Measurements from ENCODE around the gene GLI1.

GLI1 gene

GRCh38 chr12:57415088-57415487 lies 44.5 kb upstream of the GLI1 start:
- no peak for ATAC-seq
- no peak for TF ChIP-seq TOX (CRISPR knock-in tag; IDR thresholded peaks at IDR 0.05; ENCODE audit: borderline replicate concordance)
- TF ChIP-seq PATZ1 (CRISPR knock-in tag; IDR thresholded peaks at IDR 0.05; ENCODE audit: borderline replicate concordance), result no peak
- no peak for TF ChIP-seq ARNTL (CRISPR knock-in tag; IDR thresholded peaks at IDR 0.05; ENCODE audit: borderline replicate concordance, low read depth)
- no peak for TF ChIP-seq POU6F1 (CRISPR knock-in tag; IDR thresholded peaks at IDR 0.05; ENCODE audit: borderline replicate concordance, low read depth)
- no peak for TF ChIP-seq TSHZ2 (CRISPR knock-in tag; IDR thresholded peaks at IDR 0.05)
- no peak for TF ChIP-seq ZFP30 (CRISPR knock-in tag; IDR thresholded peaks at IDR 0.05)
- TF ChIP-seq GLIS3 (CRISPR knock-in tag; IDR thresholded peaks at IDR 0.05), result no peak
- TF ChIP-seq CSRNP3 (CRISPR knock-in tag; IDR thresholded peaks at IDR 0.05), result no peak
- no peak for TF ChIP-seq OSR1 (CRISPR knock-in tag; IDR thresholded peaks at IDR 0.05)
- no peak for TF ChIP-seq ISL1 (CRISPR knock-in tag; IDR thresholded peaks at IDR 0.05)
- no peak for TF ChIP-seq ZC3H10 (CRISPR knock-in tag; IDR thresholded peaks at IDR 0.05)
- TF ChIP-seq ZNF8 (CRISPR knock-in tag; IDR thresholded peaks at IDR 0.05), result no peak
- TF ChIP-seq PPARA (CRISPR knock-in tag; IDR thresholded peaks at IDR 0.05; ENCODE audit: borderline replicate concordance), result no peak
- no peak for TF ChIP-seq TCF4 (CRISPR knock-in tag; IDR thresholded peaks at IDR 0.05; ENCODE audit: borderline replicate concordance)
- TF ChIP-seq ZNF70 (CRISPR knock-in tag; IDR thresholded peaks at IDR 0.05), result no peak
- no peak for TF ChIP-seq ESRRG (CRISPR knock-in tag; IDR thresholded peaks at IDR 0.05)
- no peak for TF ChIP-seq CSDC2 (CRISPR knock-in tag; IDR thresholded peaks at IDR 0.05)

- peak; percentile 61 for ATAC-seq
Measured at GRCh38 chr12:57416039-57416996, 43.3 kb upstream of the GLI1 start.

More at GRCh38 chr12:57416039-57416996, 43.3 kb upstream of the GLI1 start:
- no peak for TF ChIP-seq ZNF70 (CRISPR knock-in tag; IDR thresholded peaks at IDR 0.05)
- TF ChIP-seq ZNF8 (CRISPR knock-in tag; IDR thresholded peaks at IDR 0.05), result no peak
- TF ChIP-seq PATZ1 (CRISPR knock-in tag; IDR thresholded peaks at IDR 0.05; ENCODE audit: borderline replicate concordance), result no peak
- no peak for TF ChIP-seq RARB (CRISPR knock-in tag; IDR thresholded peaks at IDR 0.05)
- TF ChIP-seq ISL1 (CRISPR knock-in tag; IDR thresholded peaks at IDR 0.05), result no peak

All from SK-N-SH treated with all-trans-retinoic acid at 6 μM for 48 hours (cell line).